Glomerular endothelial cell (primary cell): ENCODE data around the gene SLX4IP. TPM values are rescaled to one million over a fixed set of nuclear protein-coding genes. Genes with fewer than 3 reads are reported as not detected.
A peak's percentile ranks its signal among the peaks of the same experiment; 100 is the strongest.

Experiments used
- DNase-seq: peaks from one replicate; pipeline ENCODE4 v3.0.0-alpha.2; 2011; ENCODE audit warnings: low read depth, low spot score; ENCODE audit errors: extremely low read depth
- total RNA-seq: library from RNA; depleted of rRNA; stranded (reverse); fragments of >200 nt; gene quantifications from 2 replicates; pipeline ENCODE4 v1.2.3, GENCODE V29; 2015

Gene SLX4IP
- total RNA-seq, 1 donor from 2014 or later, result 3.4 TPM

GRCh38 chr20:10465135-10465534 is 30.0 kb downstream of the SLX4IP start:
- no peak for DNase-seq

GRCh38 chr20:10466325-10466724 is 31.2 kb downstream of the SLX4IP start:
- no peak for DNase-seq

GRCh38 chr20:10466855-10467254 is 31.8 kb downstream of the SLX4IP start:
- DNase-seq, result no peak

- no peak for DNase-seq
These were observed 32.7 kb downstream of the SLX4IP start for GRCh38 chr20:10467681-10468339.

- DNase-seq, result no peak
These were observed 33.3 kb downstream of the SLX4IP start for GRCh38 chr20:10468340-10468845.

- no peak for DNase-seq
These were observed 34.0 kb downstream of the SLX4IP start for GRCh38 chr20:10469056-10469455.

GRCh38 chr20:10469599-10469998 is 34.5 kb downstream of the SLX4IP start:
- DNase-seq, result peak; percentile 87

- no peak for DNase-seq
These were observed 35.2 kb downstream of the SLX4IP start for GRCh38 chr20:10470276-10470675.

GRCh38 chr20:10472871-10473270 is 37.8 kb downstream of the SLX4IP start:
- DNase-seq, result no peak

- no peak for DNase-seq
These were observed 39.6 kb downstream of the SLX4IP start for GRCh38 chr20:10474606-10475184.

- DNase-seq, result no peak
These were observed 40.1 kb downstream of the SLX4IP start for GRCh38 chr20:10475225-10475624.

GRCh38 chr20:10476319-10476724 is 41.2 kb downstream of the SLX4IP start:
- no peak for DNase-seq

GRCh38 chr20:10478205-10478604 is 43.1 kb downstream of the SLX4IP start:
- DNase-seq, result no peak

- no peak for DNase-seq
These were observed 43.8 kb downstream of the SLX4IP start for GRCh38 chr20:10478930-10479329.

GRCh38 chr20:10481676-10482075 is 46.6 kb downstream of the SLX4IP start:
- DNase-seq, result no peak

- no peak for DNase-seq
These were observed 48.6 kb downstream of the SLX4IP start for GRCh38 chr20:10483691-10484090.

GRCh38 chr20:10487142-10488136 is 52.3 kb downstream of the SLX4IP start:
- no peak for DNase-seq

GRCh38 chr20:10488534-10488933 is 53.4 kb downstream of the SLX4IP start:
- DNase-seq, result no peak

- DNase-seq, result no peak
These were observed 54.7 kb downstream of the SLX4IP start for GRCh38 chr20:10489853-10490252.

GRCh38 chr20:10490257-10490656 is 55.2 kb downstream of the SLX4IP start:
- no peak for DNase-seq

GRCh38 chr20:10490706-10491105 is 55.6 kb downstream of the SLX4IP start:
- no peak for DNase-seq
